ENCODE measurements around the gene CCL25. TPM values are rescaled to one million over a fixed set of nuclear protein-coding genes. Genes with fewer than 3 reads are reported as not detected.

Gene CCL25
- total RNA-seq, 1 experiment from 2014 or later = not detected

DNA sequence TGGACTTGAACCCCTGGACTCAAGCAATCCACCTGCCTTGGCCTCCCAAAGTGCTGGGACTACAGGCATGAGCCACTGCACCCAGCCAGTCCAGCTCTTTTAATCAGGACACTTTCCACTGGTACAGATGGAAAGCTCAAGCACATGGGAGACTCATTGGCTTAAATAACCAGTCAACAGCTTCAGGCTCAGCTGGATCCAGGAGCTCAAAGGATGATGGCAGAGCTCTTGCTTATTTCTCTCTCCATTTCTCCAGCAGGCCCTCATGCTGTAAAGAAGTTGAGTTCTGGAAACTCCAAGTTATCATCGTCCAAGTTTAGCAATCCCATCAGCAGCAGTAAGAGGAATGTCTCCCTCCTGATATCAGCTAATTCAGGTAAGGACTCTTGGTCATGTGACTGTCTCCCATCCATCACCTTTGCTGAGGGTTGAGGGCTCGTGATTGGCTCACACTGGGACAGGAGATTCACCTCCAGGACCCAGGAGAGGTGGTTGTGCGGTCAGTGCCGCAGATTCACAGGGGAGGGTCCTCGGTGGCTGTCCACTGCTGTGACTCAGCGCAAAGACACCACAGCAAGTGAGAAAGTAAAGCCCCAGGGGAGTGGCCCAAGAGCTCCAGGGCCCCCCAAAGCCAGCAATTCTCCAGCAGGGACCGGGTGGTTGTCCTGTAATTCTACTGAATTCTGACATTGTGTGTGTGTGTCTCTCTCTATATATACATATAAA lies 5.1 kb downstream of the CCL25 start:
- TF ChIP-seq, protein P1, sequence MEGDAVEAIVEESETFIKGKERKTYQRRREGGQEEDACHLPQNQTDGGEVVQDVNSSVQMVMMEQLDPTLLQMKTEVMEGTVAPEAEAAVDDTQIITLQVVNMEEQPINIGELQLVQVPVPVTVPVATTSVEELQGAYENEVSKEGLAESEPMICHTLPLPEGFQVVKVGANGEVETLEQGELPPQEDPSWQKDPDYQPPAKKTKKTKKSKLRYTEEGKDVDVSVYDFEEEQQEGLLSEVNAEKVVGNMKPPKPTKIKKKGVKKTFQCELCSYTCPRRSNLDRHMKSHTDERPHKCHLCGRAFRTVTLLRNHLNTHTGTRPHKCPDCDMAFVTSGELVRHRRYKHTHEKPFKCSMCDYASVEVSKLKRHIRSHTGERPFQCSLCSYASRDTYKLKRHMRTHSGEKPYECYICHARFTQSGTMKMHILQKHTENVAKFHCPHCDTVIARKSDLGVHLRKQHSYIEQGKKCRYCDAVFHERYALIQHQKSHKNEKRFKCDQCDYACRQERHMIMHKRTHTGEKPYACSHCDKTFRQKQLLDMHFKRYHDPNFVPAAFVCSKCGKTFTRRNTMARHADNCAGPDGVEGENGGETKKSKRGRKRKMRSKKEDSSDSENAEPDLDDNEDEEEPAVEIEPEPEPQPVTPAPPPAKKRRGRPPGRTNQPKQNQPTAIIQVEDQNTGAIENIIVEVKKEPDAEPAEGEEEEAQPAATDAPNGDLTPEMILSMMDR (IDR thresholded peaks at IDR 0.05; ENCODE audit: insufficient read depth in 1 of 2, low read depth in 1 of 2, low read length in 1 of 2, severe bottlenecking in 1 of 2, unreplicated experiment in 1 of 2) = no peak
- no TSS peak for BruUV-seq (replicated peaks)

DNA sequence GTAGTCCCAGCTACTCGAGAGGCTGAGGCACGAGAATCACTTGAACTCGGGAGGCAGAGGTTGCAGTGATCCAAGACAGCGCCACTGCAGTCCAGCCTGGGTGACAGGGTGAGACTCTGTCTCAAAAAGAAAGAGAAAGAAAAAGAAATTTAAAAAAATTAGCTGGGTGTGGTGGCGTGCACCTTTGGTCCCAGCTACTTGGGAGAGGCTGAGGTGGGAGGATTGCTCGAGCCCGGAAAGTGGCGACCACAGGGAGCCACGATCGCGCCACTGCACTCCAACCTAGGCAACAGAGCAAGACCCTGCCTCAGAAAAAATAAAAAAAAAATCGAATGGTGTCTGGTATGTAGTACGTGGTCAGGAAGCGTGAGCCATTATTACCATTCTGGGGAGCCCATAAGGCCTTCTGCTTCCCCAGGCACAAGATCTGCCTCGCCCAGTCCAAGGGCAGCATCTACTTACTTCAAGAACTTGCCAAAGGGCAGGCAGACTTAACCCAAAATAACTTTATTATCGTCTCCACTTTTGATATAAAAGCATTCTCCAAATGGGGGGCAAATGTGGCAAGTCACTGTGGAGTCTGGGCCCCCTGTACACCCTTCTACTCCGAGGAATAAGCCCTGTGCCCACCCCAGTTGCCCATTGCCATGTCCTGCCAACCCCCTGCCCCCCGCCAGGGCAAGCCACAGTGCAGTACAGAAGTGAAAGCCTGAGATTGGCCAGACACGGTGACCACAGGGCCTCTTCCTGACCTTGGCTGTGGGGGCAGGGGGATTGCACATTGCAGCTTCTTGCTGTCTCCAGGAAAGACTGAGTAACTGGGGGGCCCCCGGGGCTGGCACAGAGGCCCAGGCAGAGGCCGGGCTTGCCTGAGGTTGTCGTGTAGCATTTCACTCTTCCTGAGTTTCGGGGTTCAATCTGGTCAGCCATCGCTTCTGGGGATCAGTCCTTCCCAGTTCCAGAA lies 12.6 kb downstream of the CCL25 start:
- ChIA-PET CTCF (no interaction called here), POLR2A (no interaction called here)
- no TSS peak for BruUV-seq (replicated peaks)
- H3K27me3 ChIP-seq (replicated peaks; ENCODE audit: control insufficient read depth, insufficient read depth, low read length) = no peaks in the 10 kb centered on the region
- H3K4me1 Mint-ChIP-seq (ENCODE audit: low read depth, unreplicated experiment) = no peaks in the 10 kb centered on the region
- H3K4me3 ChIP-seq (ENCODE audit: low read depth, low read length) = no peak overlapping the region
- TF ChIP-seq, protein P1 (IDR thresholded peaks at IDR 0.05; ENCODE audit: insufficient read depth in 1 of 2, low read depth in 1 of 2, low read length in 1 of 2, severe bottlenecking in 1 of 2, unreplicated experiment in 1 of 2) = no peak
- no peaks in the 10 kb centered on the region for H3K36me3 ChIP-seq (ENCODE audit: control insufficient read depth, insufficient read depth, low read length)
- H3K9me3 Mint-ChIP-seq (ENCODE audit: unreplicated experiment) = peaks cover 6% of the 10 kb centered on the region
- peaks cover 5% of the 10 kb centered on the region for H3K36me3 Mint-ChIP-seq (ENCODE audit: insufficient read depth, unreplicated experiment)
- DNase-seq = no peak
- H3K27me3 Mint-ChIP-seq (ENCODE audit: insufficient read depth, unreplicated experiment) = no peaks in the 10 kb centered on the region
- intact Hi-C loops (cut with micrococcal nuclease; ENCODE audit: unreplicated experiment) = no loop called here
- H3K4me1 ChIP-seq = no peaks in the 10 kb centered on the region
- H3K4me3 Mint-ChIP-seq (ENCODE audit: unreplicated experiment) = no peak overlapping the region
- peaks cover 11% of the 10 kb centered on the region; the same call in 1 of the 2 replicates for H3K9me3 ChIP-seq
- H3K27ac Mint-ChIP-seq (ENCODE audit: unreplicated experiment) = no peak overlapping the region

More for the DNA sequence above, 5.1 kb downstream of the CCL25 start:
- H3K9me3 Mint-ChIP-seq (ENCODE audit: unreplicated experiment) = no peaks in the 10 kb centered on the region
- ChIA-PET CTCF (no interaction called here), POLR2A (no interaction called here)
- H3K36me3 ChIP-seq (ENCODE audit: control insufficient read depth, insufficient read depth, low read length) = no peaks in the 10 kb centered on the region
- H3K27me3 ChIP-seq (replicated peaks; ENCODE audit: control insufficient read depth, insufficient read depth, low read length) = no peaks in the 10 kb centered on the region
- H3K4me1 ChIP-seq = no peaks in the 10 kb centered on the region
- H3K4me3 Mint-ChIP-seq (ENCODE audit: unreplicated experiment) = no peak overlapping the region
- H3K36me3 Mint-ChIP-seq (ENCODE audit: insufficient read depth, unreplicated experiment) = no peaks in the 10 kb centered on the region
- intact Hi-C loops (cut with micrococcal nuclease; ENCODE audit: unreplicated experiment) = no loop called here
- no peak overlapping the region for H3K4me3 ChIP-seq (ENCODE audit: low read depth, low read length)
- H3K9me3 ChIP-seq = no peaks in the 10 kb centered on the region
- no peak for DNase-seq
- no peaks in the 10 kb centered on the region for H3K27me3 Mint-ChIP-seq (ENCODE audit: insufficient read depth, unreplicated experiment)
- no peak overlapping the region for H3K27ac Mint-ChIP-seq (ENCODE audit: unreplicated experiment)
- no peaks in the 10 kb centered on the region for H3K4me1 Mint-ChIP-seq (ENCODE audit: low read depth, unreplicated experiment)

DNA sequence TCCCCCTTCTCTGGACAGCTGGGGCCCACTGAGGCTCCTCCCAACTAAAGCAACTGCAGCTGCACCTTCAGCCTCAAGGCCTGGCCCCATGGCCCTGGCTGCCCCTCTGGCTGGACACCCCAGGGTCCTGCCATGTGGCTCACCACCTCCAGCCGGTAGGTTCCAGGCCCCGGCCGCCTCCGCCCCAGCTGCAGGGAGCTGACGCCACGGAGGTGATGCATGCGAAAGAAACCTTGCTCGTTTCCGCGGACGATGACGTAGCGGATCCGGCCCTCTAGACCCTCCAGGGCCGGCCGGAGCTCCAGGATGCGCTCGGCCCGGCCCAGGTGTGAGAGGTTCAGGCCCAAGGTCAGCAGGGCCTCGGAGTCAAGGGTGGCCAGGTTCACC lies 13.3 kb downstream of the CCL25 start:
- CTCF ChIA-PET = no interaction called here
- intact Hi-C loops (cut with micrococcal nuclease; ENCODE audit: unreplicated experiment) = no loop called here
- DNase-seq = no peak
- H3K36me3 ChIP-seq (ENCODE audit: control insufficient read depth, insufficient read depth, low read length) = no peaks in the 10 kb centered on the region
- H3K4me3 ChIP-seq (ENCODE audit: low read depth, low read length) = no peak overlapping the region
- POLR2A ChIA-PET = no interaction called here
- Mint-ChIP-seq H3K27me3 (ENCODE audit: insufficient read depth, unreplicated experiment) (no peaks in the 10 kb centered on the region), H3K9me3 (ENCODE audit: unreplicated experiment) (peaks cover 8% of the 10 kb centered on the region), H3K4me1 (ENCODE audit: low read depth, unreplicated experiment) (no peaks in the 10 kb centered on the region), H3K4me3 (ENCODE audit: unreplicated experiment) (no peak overlapping the region), H3K36me3 (ENCODE audit: insufficient read depth, unreplicated experiment) (peaks cover 8% of the 10 kb centered on the region), H3K27ac (ENCODE audit: unreplicated experiment) (no peak overlapping the region)
- TF ChIP-seq, protein P1 (IDR thresholded peaks at IDR 0.05; ENCODE audit: insufficient read depth in 1 of 2, low read depth in 1 of 2, low read length in 1 of 2, severe bottlenecking in 1 of 2, unreplicated experiment in 1 of 2) = no peak
- H3K27me3 ChIP-seq (replicated peaks; ENCODE audit: control insufficient read depth, insufficient read depth, low read length) = no peaks in the 10 kb centered on the region
- no peaks in the 10 kb centered on the region for H3K4me1 ChIP-seq
- BruUV-seq (replicated peaks) = no TSS peak
- H3K9me3 ChIP-seq = peaks cover 11% of the 10 kb centered on the region; the same call in 1 of the 2 replicates

Data from Caco-2 (cell line).